HL-60/S4 treated with retinoic acid at 250 ng/mL for 4 days and 3 days (cell line): ENCODE results near the gene CD6.

Experiments used
- in situ Hi-C: fragments of 300-500 bp; cut with MboI; formaldehyde crosslinking; loops from 2 replicates; pipeline ENCODE4 v1.7.0; 2022; ENCODE audit warnings: low sequenced_read_pairs

Gene CD6

DNA sequence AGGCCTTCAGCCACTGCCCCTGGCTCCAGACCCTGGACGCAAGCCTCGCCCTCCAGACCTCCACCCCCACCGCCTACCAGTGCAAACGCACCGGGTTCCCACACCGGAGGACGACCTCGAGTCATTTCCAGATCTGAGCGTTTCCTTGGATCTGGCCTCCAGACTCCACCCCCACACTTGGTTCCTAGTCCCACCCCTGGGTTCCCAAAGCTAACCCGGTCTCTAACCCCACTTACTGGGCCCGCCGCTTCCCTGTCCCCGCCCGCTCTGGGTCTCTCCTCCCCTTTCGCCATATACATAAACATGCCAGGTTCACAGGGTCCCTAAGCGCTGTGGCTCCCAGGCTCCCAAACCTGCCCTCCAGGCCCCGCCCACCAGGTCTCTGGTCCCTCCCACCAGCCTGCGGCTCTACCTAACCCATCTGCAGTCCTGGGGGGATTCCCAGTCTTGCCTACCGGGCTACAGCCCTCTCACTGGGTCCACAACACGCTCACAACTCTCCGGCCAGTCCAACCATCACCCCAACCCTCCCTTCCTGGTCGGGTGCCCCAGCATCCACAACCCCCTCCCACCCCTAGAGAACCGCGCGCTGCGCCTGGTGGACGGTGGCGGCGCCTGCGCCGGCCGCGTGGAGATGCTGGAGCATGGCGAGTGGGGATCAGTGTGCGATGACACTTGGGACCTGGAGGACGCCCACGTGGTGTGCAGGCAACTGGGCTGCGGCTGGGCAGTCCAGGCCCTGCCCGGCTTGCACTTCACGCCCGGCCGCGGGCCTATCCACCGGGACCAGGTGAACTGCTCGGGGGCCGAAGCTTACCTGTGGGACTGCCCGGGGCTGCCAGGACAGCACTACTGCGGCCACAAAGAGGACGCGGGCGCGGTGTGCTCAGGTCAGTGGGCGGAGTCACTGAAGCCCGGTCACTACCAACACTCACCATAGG is 36.7 kb downstream of the CD6 start:
- in situ Hi-C loops: no loop called here

GRCh38 chr11:61008971-61009370 is 37.5 kb downstream of the CD6 start:
- in situ Hi-C loops: no loop called here

GRCh38 chr11:61009392-61010275 is 38.2 kb downstream of the CD6 start:
- in situ Hi-C loops: no loop called here

DNA sequence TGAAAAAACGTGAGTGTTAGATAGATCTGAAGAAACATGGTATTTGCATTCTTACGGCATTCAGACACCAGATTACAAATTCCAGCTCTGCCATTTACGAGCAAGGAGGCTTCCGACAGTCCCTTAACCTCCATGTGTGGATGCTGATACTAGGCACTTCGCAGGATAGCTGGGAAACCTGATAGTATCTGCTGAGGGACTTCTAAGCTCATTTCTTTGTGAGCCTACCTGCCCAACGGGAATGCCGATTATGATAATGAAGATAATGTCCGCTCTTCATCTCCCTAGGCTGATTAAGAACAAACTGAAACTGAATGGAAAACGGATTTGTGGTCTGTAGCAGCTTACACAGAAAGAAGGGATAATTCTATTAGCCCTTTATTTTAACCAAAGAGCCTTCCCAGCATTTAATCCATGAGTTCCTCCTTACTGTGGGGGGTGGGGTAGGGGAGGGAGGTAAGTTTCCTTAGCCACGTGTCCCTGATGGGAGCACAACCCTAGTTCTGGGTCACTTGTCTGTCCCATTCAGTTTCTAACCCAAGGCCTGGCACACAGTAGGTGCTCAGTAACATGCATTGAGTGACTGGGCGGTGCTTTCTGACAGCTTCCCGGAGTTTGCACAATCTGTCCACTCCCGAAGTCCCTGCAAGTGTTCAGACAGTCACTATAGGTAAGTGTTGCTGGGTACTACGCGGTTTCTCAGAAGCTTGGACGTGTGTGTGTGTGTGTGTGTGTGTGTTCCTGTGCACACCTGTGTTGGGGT is 39.2 kb downstream of the CD6 start:
- in situ Hi-C loops: no loop called here

GRCh38 chr11:61011229-61011870 is 39.9 kb downstream of the CD6 start:
- in situ Hi-C loops: no loop called here

GRCh38 chr11:61011950-61012736 is 40.7 kb downstream of the CD6 start:
- in situ Hi-C loops: no loop called here

DNA sequence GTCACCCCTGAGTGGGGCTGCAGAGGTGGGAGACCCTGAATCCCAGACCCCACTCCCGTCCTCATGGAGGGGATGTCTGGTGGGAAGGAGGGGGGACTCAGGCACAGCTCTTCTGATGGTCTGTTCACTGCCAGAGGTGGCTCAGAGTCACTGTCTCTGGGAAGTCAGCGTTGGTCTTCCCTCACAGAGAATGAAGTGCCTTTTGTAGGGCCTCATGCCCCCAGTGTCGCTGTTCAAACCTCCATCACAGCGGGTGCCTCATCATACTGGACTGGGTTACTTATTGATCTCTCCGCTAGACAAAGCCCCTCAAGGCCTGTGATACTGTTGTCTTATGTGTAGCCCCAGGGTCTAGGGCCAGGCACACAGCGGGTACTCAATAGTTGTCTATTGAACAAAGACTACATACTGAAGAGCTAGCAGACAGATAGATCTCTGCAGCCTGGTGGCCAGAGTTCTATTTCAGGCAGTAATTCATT is 41.3 kb downstream of the CD6 start:
- in situ Hi-C loops: no loop called here

DNA sequence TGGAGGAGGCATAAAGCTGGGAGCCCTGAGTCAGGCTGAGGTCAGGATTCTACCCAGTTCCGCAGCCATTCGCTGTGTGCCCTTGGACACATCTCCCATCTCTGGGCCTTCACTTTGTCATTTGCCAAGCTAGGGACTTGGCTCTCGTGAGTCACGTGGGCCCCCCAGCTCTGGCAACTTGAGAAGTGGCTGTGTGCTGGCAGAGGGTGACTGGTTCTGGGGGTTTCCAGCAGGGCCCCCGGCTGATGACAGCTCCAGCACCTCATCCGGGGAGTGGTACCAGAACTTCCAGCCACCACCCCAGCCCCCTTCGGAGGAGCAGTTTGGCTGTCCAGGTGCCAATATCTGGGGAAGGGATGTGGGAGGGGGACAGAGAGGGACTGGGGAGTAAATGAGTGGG is 46.6 kb downstream of the CD6 start:
- in situ Hi-C loops: no loop called here

DNA sequence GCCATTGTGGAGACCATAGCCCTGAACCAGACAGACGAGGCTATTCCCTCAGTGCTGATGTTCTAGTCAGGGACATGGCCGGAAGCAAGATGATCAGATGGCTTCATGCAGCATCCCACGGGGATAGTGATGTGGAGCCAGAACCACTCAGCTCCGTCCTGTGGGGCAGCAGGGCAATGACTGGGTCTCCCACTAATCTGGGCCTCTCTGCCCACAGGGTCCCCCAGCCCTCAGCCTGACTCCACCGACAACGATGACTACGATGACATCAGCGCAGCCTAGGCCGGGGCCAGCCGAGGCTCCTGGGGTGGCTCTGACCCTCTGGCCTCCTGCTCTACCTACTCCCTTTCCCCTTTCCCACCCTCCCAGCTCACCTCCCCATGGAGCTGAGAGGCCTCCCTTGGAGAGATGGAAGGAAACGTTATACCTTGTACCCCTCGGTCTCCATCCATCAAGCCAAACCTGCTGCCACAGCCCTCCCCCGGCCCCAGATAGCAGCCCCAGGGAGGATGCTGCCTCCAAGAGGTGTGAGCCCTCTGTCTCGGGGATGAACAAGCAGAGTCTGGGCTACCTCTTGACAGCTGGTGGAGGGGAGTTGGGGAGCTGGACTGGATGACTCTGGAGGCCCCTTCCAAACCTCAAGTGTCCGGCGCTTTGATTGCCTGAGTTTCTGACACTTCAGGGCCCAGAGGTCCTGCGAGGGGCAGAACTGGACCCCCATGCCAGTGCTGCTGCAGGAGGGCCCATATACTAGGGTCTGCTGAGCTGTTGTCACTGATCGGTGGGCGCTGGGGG is 47.8 kb downstream of the CD6 start:
- in situ Hi-C loops: no loop called here

DNA sequence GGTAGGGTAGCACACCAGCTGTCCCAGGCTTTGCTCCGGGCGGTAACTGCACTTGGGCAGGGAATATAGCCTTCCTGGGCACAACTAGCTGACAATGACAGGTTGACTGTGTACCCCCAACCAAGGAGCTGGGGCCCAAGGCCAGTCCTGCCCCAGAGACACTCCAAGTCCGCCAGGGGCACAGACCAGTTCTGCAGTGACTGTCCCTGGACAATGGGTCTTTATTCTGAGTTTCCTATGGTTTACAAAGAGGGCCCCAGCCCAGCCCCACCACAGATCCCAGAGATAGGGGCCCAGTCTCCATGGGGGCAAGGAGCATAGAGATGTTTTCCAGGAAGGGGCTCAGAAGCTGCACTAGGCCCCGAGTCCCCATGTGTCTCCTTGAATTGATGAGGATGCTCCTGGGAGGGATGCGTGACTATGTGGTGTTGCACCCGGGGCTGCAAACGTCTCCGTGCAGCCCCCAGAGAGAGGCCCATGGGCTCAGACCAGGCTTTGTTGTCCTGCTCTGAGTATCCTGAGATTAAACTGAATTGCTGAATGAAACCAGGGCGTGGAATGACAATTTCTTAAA is 48.4 kb downstream of the CD6 start:
- in situ Hi-C loops: no loop called here

- in situ Hi-C loops: no loop called here
These were observed 49.2 kb downstream of the CD6 start for GRCh38 chr11:61020551-61021235.

DNA sequence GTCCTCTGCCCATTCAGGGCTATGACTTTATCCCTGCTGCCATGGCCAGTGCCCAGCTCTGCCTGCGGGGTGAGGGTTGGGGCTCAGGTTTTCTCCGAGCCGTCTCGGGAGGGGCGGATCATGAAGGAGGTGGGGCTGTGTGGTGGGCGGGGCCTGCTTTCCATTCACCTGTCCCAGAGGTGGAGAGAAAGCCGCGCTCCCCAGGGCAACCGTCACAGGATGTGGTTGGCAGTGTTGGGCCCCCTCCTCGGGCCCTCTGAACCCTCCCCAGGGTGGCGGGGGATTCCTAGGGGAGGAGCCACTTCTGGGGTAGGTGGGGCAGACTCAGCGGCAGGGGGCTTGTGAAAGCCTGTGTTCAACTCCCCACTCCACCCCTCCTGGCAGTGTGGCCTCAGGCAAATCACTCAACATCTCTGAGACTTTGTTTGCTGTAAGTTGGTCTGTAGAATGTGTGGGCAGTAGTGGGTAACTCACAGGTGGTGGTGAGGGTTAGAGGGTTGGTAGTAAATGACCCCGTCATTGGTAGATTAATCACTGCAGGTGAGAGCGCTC is 50.3 kb downstream of the CD6 start:
- in situ Hi-C loops: no loop called here

DNA sequence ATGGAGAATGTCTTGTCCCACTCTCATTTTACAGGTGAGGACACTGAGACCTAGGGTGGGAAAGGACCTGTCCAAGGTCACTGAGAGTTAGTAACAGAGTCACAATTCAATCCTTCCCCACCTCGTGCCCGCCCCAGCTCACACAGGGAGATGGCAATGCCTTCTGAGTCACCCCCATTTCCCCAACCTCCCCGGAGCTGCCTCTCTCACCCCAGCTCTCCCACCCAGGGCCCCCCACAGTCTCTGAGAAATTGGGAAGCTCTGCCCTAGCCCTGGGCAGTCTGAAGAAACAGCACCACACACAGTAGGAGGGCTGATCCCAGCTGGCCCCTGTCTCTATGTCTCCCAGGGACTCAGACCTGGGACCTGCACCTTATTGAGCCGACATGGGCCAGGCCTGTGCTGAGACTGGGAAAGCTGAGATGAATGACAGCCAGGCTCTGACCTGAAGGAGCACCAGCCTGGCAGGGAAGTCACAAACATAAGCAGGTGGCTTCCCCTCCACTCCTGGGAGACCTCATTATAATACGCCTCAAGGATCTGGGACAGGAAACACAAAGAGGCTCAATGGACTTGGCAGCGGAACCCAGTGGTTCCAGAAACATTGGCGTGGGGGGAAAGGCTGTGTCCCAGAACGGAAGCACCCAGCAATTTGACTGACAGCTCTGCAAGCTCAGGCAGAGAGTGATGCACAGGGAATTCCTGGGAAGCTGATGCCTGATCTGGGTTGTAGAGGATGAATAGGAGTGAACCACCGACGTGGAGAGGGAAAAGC is 51.0 kb downstream of the CD6 start:
- in situ Hi-C loops: no loop called here

GRCh38 chr11:61023086-61023965 is 51.8 kb downstream of the CD6 start:
- in situ Hi-C loops: no loop called here

GRCh38 chr11:61023966-61024295 is 52.5 kb downstream of the CD6 start:
- in situ Hi-C loops: no loop called here
